NCI-H146 treated with DMSO at 0.1 percent for 48 hours (cell line): ENCODE data around the gene FYN.

Experiments
- DNase-seq: peaks from one replicate; lab custom pipeline; 2025; ENCODE audit not compliant: unreplicated experiment; lab: John Stamatoyannopoulos, UW

Gene FYN

DNA sequence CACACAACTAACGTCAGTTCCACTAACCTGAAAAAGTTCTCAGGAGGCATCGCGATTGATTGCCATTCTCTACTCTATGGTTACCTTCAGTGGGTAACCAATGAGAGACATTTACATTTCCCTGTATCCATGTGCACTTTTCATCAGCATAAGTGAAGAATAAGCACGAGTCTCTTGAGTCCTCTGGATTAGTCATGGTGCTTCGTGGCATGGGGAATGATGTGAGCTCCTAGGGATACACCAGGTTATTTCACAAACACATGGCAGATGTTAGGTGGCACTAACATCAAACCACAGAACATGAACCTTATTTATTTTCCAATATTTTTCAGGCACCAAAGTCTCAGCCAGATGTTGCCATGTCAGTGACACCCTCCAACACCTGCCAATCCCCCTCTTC is 64.0 kb downstream of the FYN start:
- no peak for DNase-seq

DNA sequence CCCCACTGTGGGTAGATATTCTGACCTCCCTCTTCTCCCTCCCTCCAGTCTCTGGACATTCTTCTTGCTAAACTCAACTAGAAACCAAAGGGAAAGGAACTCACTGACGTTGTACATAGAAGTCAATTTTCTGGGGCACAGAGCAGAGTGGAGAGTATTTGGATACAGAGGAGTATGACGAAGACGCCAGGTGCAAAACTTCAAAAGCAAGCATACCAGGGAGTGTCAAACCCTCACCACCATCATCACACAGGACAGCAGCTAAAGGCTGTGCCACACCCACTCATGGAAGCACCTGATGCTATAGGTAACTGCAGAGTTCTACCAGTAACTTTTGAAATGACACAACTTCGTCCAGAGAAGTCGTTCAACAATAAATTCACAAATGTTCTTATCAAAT is 64.8 kb downstream of the FYN start:
- DNase-seq, result no peak

GRCh38 chr6:111806561-111807497 is 66.4 kb downstream of the FYN start:
- no peak for DNase-seq

DNA sequence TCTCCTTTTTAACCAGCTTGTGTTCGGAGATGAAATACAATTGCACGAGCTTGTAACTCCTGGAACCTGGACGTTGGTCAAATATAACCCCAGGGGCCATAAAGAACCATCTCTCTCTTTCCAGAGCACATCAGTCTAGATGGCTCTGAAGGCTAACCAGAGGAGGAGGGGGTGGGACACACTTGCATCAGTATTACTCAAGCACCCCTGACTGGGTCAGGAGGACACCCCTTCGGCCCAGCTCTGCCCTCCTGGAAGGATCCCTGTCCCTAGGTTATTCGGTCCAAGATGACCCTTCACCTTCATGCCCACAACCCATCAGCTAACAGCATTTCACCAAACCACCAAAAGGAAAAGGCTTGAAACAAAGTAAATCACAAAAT is 67.1 kb downstream of the FYN start:
- no peak for DNase-seq

GRCh38 chr6:111805511-111806164 is 67.6 kb downstream of the FYN start:
- DNase-seq, result no peak

- no peak for DNase-seq
These were observed 68.5 kb downstream of the FYN start for GRCh38 chr6:111804627-111805235.

GRCh38 chr6:111803804-111804203 is 69.4 kb downstream of the FYN start:
- DNase-seq, result no peak

GRCh38 chr6:111803371-111803770 is 69.9 kb downstream of the FYN start:
- DNase-seq, result no peak

DNA sequence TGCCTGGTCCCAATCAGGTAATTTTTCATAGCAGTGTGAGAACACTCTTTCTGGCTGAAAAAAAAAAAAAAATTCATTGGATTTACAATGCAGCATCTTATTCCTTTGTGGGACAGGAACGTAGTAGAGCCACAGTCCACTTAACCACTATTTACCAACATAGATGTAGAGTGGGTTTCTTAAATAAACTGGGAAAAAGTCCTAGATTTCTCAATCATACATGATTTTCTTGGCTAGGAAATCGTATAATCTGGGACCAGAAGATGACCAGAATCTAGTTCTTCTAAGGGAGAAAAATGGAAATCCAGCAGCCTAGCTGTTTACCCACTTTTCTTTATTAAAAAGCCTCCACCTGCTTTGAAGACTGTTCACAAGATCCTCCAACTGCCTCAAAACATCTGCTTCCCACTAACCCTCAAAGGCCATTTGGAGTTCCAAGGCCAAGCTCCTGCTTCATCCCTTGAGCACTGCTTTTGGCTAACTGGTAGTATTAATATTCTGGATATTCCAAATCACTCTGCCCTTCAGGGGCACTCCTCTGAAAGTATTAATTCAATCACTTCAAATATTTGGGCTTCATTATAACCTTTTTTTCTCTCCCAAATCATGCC is 70.4 kb downstream of the FYN start:
- DNase-seq, result no peak

GRCh38 chr6:111802015-111802414 is 71.2 kb downstream of the FYN start:
- no peak for DNase-seq

DNA sequence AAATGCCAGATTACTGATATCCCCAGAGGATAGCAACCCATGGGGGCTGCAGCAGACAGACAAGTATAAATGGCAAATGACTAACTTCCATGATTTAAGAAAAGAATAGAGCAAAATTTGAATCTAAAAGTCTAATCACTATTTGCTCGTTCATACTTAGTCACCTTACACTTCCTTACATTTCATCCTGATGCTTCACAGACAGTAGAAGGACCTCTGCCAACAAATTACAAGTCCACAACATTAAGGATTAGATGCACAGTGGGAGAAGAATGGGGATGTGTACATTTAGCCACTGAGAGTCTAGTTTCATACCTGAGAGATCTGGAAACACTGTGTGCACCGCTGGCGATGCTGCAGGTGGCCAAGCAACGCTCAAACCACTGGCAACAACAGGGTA is 72.4 kb downstream of the FYN start:
- no peak for DNase-seq

DNA sequence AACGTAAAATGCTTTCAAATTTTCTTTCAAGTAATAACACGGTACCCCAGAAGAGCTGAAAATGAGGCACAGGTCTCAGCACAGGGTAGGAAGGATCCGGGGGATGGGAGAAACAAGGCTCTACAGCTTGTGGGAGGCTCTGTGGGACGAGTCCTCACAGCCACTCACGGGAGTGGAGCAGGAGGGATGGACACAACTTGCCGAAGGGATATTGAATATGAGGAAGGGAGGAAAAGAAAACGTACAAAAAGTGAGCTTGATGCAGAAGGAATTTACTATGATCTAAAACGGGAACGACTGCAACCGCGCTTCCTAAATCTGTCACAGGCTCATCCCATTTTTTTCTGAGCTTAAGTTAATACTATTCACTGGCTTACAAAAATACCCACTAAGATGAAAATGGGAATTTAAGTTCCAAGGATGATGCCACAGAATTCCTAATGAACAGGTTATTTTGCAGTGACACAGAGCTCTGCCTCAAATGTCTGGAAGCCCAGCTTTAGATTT is 72.9 kb downstream of the FYN start:
- DNase-seq, result no peak

DNA sequence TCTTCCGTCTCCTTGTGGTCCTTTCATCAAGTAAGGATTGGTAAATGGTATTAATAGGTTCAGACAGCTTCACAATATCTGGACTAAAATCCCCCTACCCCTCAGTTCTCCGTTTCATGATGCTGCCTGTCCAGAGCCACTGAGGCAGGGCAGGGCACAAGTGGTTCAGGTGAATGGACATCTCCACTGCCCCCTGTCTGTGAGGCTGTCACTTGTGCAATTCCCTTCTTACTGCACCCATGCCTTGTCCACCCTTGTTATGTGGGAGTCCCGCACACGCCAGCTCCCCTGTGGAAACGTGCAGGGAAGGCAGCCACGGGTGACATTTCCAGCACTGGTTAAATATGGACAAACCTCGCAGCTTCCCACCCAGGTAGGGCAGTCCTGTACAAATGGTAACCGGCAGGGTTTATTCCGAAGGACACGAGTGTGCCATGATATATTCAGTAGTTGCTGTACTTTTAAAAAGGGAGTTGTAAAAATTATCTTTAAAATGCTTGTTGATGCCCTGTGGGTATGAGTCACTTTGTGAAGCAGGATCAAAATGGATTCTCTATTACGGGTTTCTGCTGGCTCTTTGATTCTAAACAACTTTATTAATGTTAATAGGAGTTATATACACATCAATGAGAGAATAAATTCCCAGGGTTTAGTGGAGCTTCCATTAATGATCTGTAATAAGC is 73.5 kb downstream of the FYN start:
- no peak for DNase-seq

GRCh38 chr6:111798281-111798725 is 74.9 kb downstream of the FYN start:
- DNase-seq, result no peak

GRCh38 chr6:111796310-111796918 is 76.8 kb downstream of the FYN start:
- no peak for DNase-seq

GRCh38 chr6:111795558-111795957 is 77.7 kb downstream of the FYN start:
- no peak for DNase-seq

DNA sequence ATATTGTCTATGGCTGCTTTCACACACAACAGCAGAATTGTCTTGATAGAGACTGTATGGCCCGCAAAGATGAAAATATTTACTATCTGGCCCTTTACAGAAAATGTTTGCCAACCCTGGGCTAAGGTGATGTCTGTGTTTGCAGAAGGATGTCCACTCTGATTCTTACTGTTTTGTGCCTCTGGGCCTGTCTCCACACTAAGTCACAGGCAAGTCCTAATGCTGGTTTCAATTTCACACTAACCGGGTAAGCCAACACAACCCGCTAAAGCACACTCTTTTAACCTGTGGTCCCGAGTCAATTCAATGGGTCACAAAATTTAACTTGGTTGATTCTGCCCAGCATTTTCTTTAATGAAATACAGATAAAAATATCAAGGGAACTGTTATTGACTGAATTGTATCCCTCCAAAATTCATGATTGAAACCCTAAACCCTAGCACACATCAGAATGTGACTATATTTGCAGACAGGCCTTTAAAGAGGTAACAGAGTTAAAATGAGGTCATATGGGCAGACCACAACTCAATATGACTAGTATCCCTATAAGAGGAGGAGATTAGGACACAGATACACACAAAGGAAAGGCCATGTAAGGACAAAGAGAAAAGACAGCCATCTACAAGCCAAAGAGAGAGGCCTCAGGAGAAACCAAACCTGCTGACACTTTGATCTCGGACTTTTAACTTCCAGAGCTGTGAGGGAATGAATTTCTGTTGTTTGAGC is 78.4 kb downstream of the FYN start:
- no peak for DNase-seq

DNA sequence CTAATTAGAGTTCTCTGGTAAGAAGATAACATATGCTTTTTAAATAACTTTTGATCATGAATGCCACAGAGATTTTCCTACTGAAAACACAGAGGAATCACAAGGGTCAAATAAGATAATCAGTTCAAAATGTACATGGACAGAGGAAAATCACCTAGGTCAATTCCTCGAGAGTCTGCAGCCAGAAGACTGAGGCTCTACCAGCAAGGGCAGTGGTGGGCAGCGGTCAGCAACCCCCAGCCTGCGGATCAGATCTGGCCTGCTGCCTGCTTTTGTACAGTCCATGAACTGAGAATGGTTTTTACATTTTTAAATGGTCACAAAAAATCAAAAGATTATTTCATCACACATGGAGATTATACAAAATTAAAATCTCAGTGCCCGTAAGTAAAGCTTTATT is 79.0 kb downstream of the FYN start:
- no peak for DNase-seq

- DNase-seq, result no peak
These were observed 79.5 kb downstream of the FYN start for GRCh38 chr6:111793711-111794111.
